GM21423 (cell line): ENCODE measurements around the gene CHST12.
"Not testable (repeated sequence)": the region's sequence is repeated elsewhere in the genome, so short reads cannot be mapped to it uniquely, and the experiment has no call there.

Experiments used
- ATAC-seq: cut with Tn5 transposase; IDR thresholded peaks from one replicate; pipeline ENCODE4 v1.9.1; 2021; ENCODE audit warnings: mild to moderate bottlenecking, moderate library complexity; ENCODE audit not compliant: unreplicated experiment

CHST12 gene

GRCh38 chr7:2403718-2404648, 572 bp downstream of the CHST12 start:
- ATAC-seq, result peak; percentile 3

- no peak for ATAC-seq
Measured at GRCh38 chr7:2404714-2405119, 1.3 kb downstream of the CHST12 start.

- no peak for ATAC-seq
Measured at GRCh38 chr7:2405201-2405600, 1.8 kb downstream of the CHST12 start.

- peak; percentile 39 for ATAC-seq
Measured at GRCh38 chr7:2405601-2406345, 2.4 kb downstream of the CHST12 start.

GRCh38 chr7:2409745-2410414, 6.5 kb downstream of the CHST12 start:
- ATAC-seq, result no peak

- no peak for ATAC-seq
Measured at GRCh38 chr7:2411049-2411448, 7.6 kb downstream of the CHST12 start.

GRCh38 chr7:2411815-2412586, 8.6 kb downstream of the CHST12 start:
- ATAC-seq, result no peak

- ATAC-seq, result no peak
Measured at GRCh38 chr7:2412587-2413201, 9.3 kb downstream of the CHST12 start.

- ATAC-seq, result no peak
Measured at GRCh38 chr7:2416063-2416462, 12.7 kb downstream of the CHST12 start.

GRCh38 chr7:2416650-2417049, 13.2 kb downstream of the CHST12 start:
- no peak for ATAC-seq

- ATAC-seq, result not testable (repeated sequence)
Measured at GRCh38 chr7:2417178-2417577, 13.8 kb downstream of the CHST12 start.

GRCh38 chr7:2417981-2418481, 14.6 kb downstream of the CHST12 start:
- ATAC-seq, result peak; percentile 55

- no peak for ATAC-seq
Measured at GRCh38 chr7:2420216-2420933, 17.0 kb downstream of the CHST12 start.

- ATAC-seq, result no peak
Measured at GRCh38 chr7:2421943-2422310, 18.5 kb downstream of the CHST12 start.

- ATAC-seq, result no peak
Measured at GRCh38 chr7:2425749-2426148, 22.3 kb downstream of the CHST12 start.

GRCh38 chr7:2431260-2431867, 28.0 kb downstream of the CHST12 start:
- ATAC-seq, result no peak

GRCh38 chr7:2432910-2433712, 29.7 kb downstream of the CHST12 start:
- ATAC-seq, result no peak
